GDM1 (cell line): ENCODE data around the gene ARMC9.

Experiments
- DNase-seq: peaks from one replicate; lab custom pipeline; 2025; lab: John Stamatoyannopoulos, UW

The ARMC9 gene

GRCh38 chr2:231422056-231422455, 223.6 kb downstream of the ARMC9 start:
- DNase-seq = no peak

GRCh38 chr2:231423176-231423575, 224.7 kb downstream of the ARMC9 start:
- no peak for DNase-seq
